Hematopoietic multipotent progenitor cell treated with erythropoietin and hydrocortisone succinate and interleukin-3 and kit ligand, for 8 days (in vitro differentiated cells): ENCODE results near the gene GAL3ST3.
"Not testable (repeated sequence)": the region's sequence is repeated elsewhere in the genome, so short reads cannot be mapped to it uniquely, and the experiment has no call there.

Experiments
- DNase-seq: peaks from one replicate; pipeline ENCODE4 v3.0.0-alpha.2; 2015

The GAL3ST3 gene

GRCh38 chr11:66042996-66043906 lies 5.7 kb downstream of the GAL3ST3 start:
- DNase-seq = no peak

DNA sequence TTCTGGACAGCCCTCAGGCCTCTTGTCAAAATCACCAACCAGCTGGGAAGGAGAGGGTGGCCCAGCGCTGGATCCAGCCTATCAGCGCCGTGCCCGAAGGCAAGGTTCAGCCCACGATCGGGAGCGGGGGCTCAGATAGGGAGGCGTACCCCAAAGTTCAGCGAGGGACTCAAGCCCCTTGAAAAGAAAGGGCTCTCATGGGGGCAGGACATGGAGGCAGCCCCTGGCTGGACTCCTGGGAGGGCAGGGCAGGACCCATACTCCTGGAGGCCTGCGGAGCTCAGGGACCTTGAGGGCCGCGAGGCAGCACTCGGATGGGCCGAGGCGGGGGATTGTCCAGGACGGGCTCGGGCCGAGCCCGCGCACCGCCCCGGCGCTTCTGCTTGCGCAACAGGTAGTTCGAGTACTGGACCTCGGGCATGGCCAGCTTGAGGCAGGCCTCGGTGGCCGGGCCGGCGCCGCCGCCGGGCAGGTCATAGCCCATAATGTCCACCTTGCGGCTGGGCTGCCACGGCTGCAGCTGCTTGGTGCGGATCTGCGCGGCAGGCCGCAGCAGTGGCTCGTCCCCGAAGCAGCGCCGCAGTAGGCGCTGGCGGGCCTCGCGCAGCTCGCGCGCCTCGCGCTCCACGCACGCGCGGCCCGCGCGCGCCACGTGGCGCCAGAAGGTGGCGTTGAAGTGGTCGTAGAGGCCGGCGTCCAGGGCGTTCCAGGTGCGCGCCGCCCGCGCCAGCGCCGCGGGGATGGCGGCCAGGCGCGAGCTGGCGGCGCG lies 6.5 kb downstream of the GAL3ST3 start:
- DNase-seq = no peak

DNA sequence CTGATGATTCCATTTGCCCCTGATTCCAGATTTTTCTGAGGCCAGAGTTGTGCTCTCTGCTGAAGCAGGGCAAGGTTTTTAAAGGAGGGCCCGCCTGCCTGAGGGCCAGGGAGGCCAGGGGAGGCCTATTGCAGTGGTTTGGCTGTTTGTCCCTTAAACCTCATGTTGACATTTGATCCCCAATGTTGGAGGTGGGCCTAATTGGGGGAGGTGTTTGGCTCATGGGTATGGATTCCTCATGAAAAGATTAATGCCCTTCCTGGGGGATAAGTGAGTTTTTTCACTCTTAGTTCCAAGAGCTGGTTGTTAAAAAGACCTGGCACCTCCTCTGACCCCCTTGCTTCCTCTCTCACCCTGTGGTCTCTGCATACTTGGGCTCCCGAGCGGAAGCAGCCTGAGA lies 9.2 kb downstream of the GAL3ST3 start:
- DNase-seq = no peak

DNA sequence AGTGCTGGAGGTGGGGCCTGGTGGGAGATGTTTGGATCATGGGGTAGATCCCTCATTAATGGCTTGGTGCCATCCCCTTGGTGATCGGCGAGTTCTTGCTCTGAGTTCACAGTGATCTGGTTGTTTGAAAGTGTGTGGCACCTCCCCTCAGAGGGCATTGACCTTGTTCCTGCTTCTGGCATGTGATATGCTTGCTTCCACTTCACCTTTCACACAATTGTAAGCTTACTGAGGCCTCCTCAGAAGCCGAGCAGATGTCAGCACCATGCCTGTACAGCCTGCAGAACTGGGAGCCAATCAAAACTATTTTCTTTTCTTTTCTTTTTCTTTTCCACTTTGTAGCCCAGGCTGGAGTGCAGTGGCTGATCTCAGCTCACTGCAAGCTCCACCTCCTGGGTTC lies 11.6 kb downstream of the GAL3ST3 start:
- no peak for DNase-seq

GRCh38 chr11:66036334-66036710 lies 12.6 kb downstream of the GAL3ST3 start:
- no peak for DNase-seq

GRCh38 chr11:66035653-66036333 lies 13.2 kb downstream of the GAL3ST3 start:
- no peak for DNase-seq

- no peak for DNase-seq
Observed at GRCh38 chr11:66032957-66033735, 15.8 kb downstream of the GAL3ST3 start.

DNA sequence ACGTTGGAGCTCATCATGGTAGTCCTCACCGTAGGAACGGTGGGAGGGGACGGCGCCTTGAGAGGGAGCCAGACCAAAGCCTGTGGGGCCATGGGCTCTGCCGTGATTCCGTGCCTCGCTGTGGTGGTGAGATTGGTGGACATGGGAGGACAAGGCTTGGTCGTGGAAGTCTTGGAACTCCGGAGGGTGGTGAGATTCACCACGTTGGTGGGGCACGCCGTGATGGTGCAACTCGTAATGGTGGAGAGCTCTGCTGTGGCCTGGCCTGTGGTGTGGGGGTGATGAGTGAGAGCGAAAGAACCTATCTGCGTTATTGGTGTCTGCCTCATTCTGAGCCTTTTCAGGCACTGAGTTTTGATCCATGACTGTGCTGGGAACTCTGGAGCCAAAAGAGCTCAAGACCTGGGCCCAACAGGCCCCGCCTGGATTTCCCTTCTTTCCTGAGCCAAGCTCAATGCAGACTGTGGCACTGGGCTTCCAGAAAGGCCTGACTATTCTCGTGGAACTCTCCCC lies 22.9 kb downstream of the GAL3ST3 start, which contains the start of gene CATSPER1:
CATSPER1 (minus strand) TSS at position 463 of the 513 bp plus-strand sequence; CDS start at position 363, 100 bp downstream.
- no peak for DNase-seq

GRCh38 chr11:66023186-66023440 lies 25.8 kb downstream of the GAL3ST3 start:
- not testable (repeated sequence) for DNase-seq

DNA sequence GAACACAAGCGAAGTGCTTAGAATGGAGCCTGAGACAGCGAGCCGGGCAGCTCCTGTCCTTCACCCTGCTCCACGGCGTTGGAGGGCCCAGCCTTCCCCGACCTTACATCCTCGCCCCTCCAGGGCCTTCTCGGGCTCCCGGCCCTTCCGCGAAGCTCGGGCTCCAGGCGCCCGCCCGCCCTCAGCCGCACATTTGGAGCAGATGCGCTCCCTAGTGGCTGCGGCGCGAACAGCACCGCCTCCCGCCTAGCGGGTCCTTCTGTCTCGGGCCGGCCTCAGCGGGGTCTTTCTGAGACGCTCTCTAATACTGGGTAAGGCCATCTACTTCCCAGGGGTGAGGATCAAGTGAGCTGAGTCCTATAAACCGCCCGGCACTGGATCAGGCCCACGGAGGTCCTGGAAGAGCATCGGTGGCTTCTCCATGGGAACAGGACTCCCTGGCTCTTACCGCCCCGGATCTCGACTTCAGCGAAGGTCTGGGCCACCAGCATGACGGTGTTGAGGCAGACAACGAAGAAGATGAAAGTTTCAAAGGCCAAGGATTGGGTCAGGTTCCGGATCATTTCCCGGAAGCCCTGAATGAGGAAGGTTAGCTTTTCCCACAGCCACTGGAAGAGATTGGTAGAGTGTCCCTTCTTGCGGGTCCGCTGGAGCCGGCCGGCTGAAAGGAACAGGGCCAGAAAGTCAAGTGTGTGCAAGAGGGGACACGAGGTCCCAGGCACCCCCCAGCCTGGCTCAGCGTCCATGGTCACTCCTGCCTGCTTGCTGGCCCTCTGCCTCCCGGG lies 26.4 kb downstream of the GAL3ST3 start:
- peak; percentile 70 for DNase-seq

DNA sequence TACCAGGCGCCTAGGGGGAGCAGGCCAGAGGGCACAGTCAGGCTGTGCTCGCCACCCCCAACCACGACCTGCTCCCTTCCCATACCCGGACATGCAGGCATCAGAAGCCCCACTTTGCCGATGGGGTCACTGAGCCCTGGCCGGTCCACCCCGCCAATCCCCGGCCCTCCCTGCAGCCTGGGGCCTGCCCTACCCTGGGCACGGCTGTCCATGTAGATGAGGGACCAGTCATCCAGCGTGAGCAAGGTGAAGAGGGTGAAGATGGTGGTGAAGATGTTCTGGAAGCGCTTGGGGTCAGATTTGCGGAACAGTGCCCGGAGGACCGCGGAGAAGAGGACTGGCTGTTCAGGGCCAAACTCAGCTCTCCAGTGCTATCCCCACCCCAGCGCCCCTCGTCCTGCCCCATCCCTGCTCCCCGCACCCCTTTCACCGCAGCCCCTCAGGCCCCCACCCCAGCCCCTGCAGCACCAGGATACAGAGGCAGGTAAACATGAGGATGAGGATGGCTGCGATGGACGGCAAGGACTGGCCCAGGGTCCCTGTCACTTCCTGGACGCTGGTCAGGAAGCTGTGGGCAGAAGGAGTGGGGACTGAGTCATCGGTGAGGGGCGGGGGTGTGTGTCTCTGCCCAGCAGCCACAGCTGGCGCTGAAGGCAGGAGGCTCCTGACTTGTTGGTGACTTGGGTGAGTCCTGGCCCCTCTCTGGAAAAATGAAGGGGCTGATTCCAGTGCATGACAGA lies 28.2 kb downstream of the GAL3ST3 start:
- peak; percentile 67 for DNase-seq

GRCh38 chr11:66020212-66020611 lies 28.7 kb downstream of the GAL3ST3 start:
- no peak for DNase-seq

- peak; percentile 50 for DNase-seq
Observed at GRCh38 chr11:66017321-66017720, 31.6 kb downstream of the GAL3ST3 start.

GRCh38 chr11:66016793-66017177 lies 32.2 kb downstream of the GAL3ST3 start:
- DNase-seq = no peak

- no peak for DNase-seq
Observed at GRCh38 chr11:66015936-66016792, 32.8 kb downstream of the GAL3ST3 start.

DNA sequence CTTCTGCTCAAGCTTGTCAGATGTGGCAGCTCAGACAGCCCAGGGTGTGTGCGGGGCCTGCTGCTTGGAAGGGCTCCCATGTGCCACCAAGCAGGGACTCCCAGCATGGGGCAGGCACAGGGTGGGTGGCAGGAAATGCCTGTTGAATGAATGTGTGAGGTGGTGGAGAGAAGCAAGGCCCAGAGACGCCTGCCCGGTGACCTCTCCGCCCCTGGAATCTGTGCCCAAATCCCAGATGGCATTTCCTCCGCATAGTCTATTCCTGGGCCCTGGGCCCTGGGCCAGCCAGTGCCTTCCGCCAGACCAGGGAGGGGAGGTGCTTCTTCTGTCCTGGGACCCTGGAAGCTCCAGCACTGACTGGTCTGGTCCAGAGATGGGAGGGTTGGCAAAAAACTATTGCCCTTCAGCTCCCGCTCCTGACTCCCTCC lies 33.5 kb downstream of the GAL3ST3 start:
- no peak for DNase-seq

DNA sequence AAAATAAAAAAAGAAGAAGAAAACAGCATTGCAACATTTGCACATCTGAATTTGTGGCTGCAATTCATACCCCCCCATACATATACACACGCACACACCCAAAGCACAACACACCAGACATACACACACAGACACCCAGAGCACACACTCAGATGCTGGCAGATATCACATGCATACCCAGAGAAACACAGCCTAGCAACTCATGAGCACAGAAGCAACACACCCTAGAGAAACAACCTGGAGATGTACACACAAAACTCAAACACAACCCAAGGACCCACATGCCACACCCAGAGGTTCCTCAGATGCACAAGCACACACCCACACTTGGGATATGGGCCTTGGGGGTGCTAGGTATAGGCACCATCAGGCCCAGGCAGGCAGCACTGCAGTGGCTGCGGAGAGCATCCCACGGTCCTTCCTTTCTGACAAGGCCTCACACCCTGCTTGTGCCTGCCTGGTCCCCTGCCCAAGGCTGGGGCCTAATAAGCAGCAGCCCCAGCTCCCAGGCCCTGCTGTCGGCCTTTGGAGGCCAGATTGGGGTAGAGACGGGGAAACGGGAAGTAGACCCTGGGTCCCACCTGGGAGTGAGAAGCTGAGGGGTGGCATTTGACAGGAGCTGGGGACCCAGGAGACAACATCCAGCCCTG lies 34.0 kb downstream of the GAL3ST3 start:
- DNase-seq = no peak

DNA sequence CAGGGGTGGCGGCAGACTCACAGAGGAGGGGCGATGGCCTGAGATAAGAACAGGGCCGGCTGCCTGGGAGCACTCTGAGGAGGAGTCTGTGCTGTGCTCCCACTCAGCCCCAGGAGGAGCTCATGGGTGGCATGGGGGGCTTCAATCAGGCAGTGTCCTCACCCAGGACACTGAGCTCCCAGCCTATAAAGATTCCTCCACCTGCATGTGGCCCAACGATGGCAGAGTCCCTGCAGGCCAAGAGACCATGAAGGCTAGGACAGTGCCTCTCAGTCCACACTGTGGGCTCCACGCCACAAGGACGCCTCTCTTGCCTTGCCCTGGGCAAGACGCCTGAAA lies 35.2 kb downstream of the GAL3ST3 start:
- no peak for DNase-seq

- DNase-seq = peak; percentile 52
Observed at GRCh38 chr11:66012946-66013761, 35.8 kb downstream of the GAL3ST3 start.
